HG03103 (cell line): ENCODE data around the gene TLR10.
"Not testable (repeated sequence)": the region's sequence is repeated elsewhere in the genome, so short reads cannot be mapped to it uniquely, and the experiment has no call there.

Experiments used
- ATAC-seq: cut with Tn5 transposase; IDR thresholded peaks from one replicate; pipeline ENCODE4 v1.9.1; 2021; ENCODE audit warnings: low read depth; ENCODE audit not compliant: unreplicated experiment

TLR10 gene

GRCh38 chr4:38803833-38804653 lies 21.3 kb upstream of the TLR10 start:
- peak; percentile 41 for ATAC-seq

GRCh38 chr4:38802561-38803355 lies 20.0 kb upstream of the TLR10 start:
- no peak for ATAC-seq

- ATAC-seq: no peak
These were observed 18.2 kb upstream of the TLR10 start for GRCh38 chr4:38800961-38801450.

GRCh38 chr4:38800366-38800765 lies 17.6 kb upstream of the TLR10 start:
- ATAC-seq: no peak

GRCh38 chr4:38795087-38795486 lies 12.3 kb upstream of the TLR10 start:
- no peak for ATAC-seq

GRCh38 chr4:38794051-38794450 lies 11.3 kb upstream of the TLR10 start:
- ATAC-seq: no peak

GRCh38 chr4:38791010-38791409 lies 8.2 kb upstream of the TLR10 start:
- ATAC-seq: no peak

GRCh38 chr4:38788317-38788716 lies 5.5 kb upstream of the TLR10 start:
- ATAC-seq: no peak

GRCh38 chr4:38787693-38788092 lies 4.9 kb upstream of the TLR10 start:
- ATAC-seq: no peak

- peak; percentile 45 for ATAC-seq
These were observed 3.2 kb upstream of the TLR10 start for GRCh38 chr4:38785901-38786402.

- ATAC-seq: no peak
These were observed 2.4 kb upstream of the TLR10 start for GRCh38 chr4:38785041-38785790.

GRCh38 chr4:38784141-38784540 lies 1.4 kb upstream of the TLR10 start:
- ATAC-seq: no peak

- ATAC-seq: no peak
These were observed 295 bp upstream of the TLR10 start for GRCh38 chr4:38783109-38783460.

- ATAC-seq: no peak
These were observed 932 bp downstream of the TLR10 start for GRCh38 chr4:38781854-38782261.

- ATAC-seq: no peak
These were observed 1.8 kb downstream of the TLR10 start for GRCh38 chr4:38780833-38781484.

GRCh38 chr4:38779790-38780189 lies 3.0 kb downstream of the TLR10 start:
- ATAC-seq: no peak

GRCh38 chr4:38777925-38778324 lies 4.9 kb downstream of the TLR10 start:
- not testable (repeated sequence) for ATAC-seq

- ATAC-seq: no peak
These were observed 7.5 kb downstream of the TLR10 start for GRCh38 chr4:38775326-38775725.

GRCh38 chr4:38774181-38774955 lies 8.4 kb downstream of the TLR10 start:
- no peak for ATAC-seq

- ATAC-seq: not testable (repeated sequence)
These were observed 12.5 kb downstream of the TLR10 start for GRCh38 chr4:38770281-38770680.
